Neural cell (in vitro differentiated cells): ENCODE measurements around the gene PTPRN2. TPM values are rescaled to one million over a fixed set of nuclear protein-coding genes. Genes with fewer than 3 reads are reported as not detected.

ENCODE experiments used
- H2AFZ ChIP-seq: fragments of 200-600, 300-800 bp; sonication (generic), shearing (Covaris generic); 2 replicates; pipeline ENCODE4 v1.6.0; 2014; ENCODE audit warnings: low read depth, mild to moderate bottlenecking, antibody characterized with exemption, low read length, moderate library complexity
- H3F3A ChIP-seq: fragments of 200-600 bp; shearing (Covaris generic); 2 replicates; pipeline ENCODE4 v1.6.1; 2016; ENCODE audit warnings: mild to moderate bottlenecking, moderate library complexity, mixed read lengths, antibody characterized with exemption, low read length; ENCODE audit not compliant: insufficient read depth, poor library complexity, severe bottlenecking
- H3K27ac ChIP-seq: fragments of 200-600, 300-800 bp; sonication (generic), shearing (Covaris generic); 2 replicates; pipeline ENCODE4 v1.5.1; 2014; ENCODE audit warnings: mild to moderate bottlenecking, low read length, moderate library complexity
- H3K27me3 ChIP-seq: fragments of 300-800, 200-600 bp; sonication (generic), shearing (Covaris generic); 2 replicates; pipeline ENCODE4 v1.6.0; 2014; ENCODE audit warnings: mild to moderate bottlenecking, low read depth, low read length, moderate library complexity; ENCODE audit not compliant: insufficient read depth
- H3K36me3 ChIP-seq: fragments of 300-800, 200-600 bp; sonication (generic), shearing (Covaris generic); 2 replicates; pipeline ENCODE4 v1.5.1; 2014; ENCODE audit warnings: mild to moderate bottlenecking, antibody characterized with exemption, low read length, moderate library complexity; ENCODE audit not compliant: insufficient read depth
- H3K4me2 ChIP-seq: fragments of 300-800, 200-600 bp; sonication (generic), shearing (Covaris generic); 2 replicates; pipeline ENCODE4 v1.6.0; 2014; ENCODE audit warnings: mild to moderate bottlenecking, low read length
- H3K4me3 ChIP-seq: fragments of 300-800, 200-600 bp; sonication (generic), shearing (Covaris generic); 2 replicates; pipeline ENCODE4 v1.5.1; 2014; ENCODE audit warnings: mild to moderate bottlenecking, low read length, moderate library complexity
- H3K79me2 ChIP-seq: fragments of 200-600 bp; shearing (Covaris generic); replicated peaks from 2 replicates; pipeline ENCODE4 v1.6.0; 2014; ENCODE audit warnings: mild to moderate bottlenecking, low read length, moderate library complexity; ENCODE audit not compliant: insufficient read depth
- H3K9ac ChIP-seq: fragments of 300-800, 200-600 bp; sonication (generic), shearing (Covaris generic); 2 replicates; pipeline ENCODE4 v1.6.1; 2016; ENCODE audit warnings: mild to moderate bottlenecking, low read length, mixed read lengths
- H3K9me2 ChIP-seq: fragments of 200-600 bp; shearing (Covaris generic); 2 replicates; pipeline ENCODE4 v1.6.1; 2016; ENCODE audit warnings: mild to moderate bottlenecking, low read length, mixed read lengths; ENCODE audit not compliant: insufficient read depth
- H3K9me3 ChIP-seq: fragments of 200-600, 300-800 bp; sonication (generic), shearing (Covaris generic); 2 replicates; pipeline ENCODE4 v1.6.1; 2016; ENCODE audit warnings: mild to moderate bottlenecking, mixed run types, low read length, moderate library complexity, mixed read lengths
- H4K20me1 ChIP-seq: fragments of 200-600 bp; shearing (Covaris generic); 2 replicates; pipeline ENCODE4 v1.6.1; 2016; ENCODE audit warnings: mild to moderate bottlenecking, mixed run types; ENCODE audit not compliant: insufficient read depth
- CTCF ChIP-seq: fragments of 450-650 bp; IDR thresholded peaks from 2 replicates; pipeline ENCODE4 v1.5.1; 2014; ENCODE audit warnings: antibody characterized with exemption, mild to moderate bottlenecking, moderate library complexity; ENCODE audit not compliant: poor library complexity, severe bottlenecking
- EP300 ChIP-seq: fragments of 450-650 bp; conservative IDR thresholded peaks from 2 replicates; pipeline ENCODE4 v1.6.1; 2014; ENCODE audit warnings: antibody characterized with exemption, mild to moderate bottlenecking, moderate library complexity; ENCODE audit not compliant: poor library complexity, severe bottlenecking
- EZH2 ChIP-seq: fragments of 200-600, 300-800 bp; shearing (Covaris generic), sonication (generic); IDR thresholded peaks from 2 replicates; pipeline ENCODE4 v1.6.1; 2014; ENCODE audit warnings: antibody characterized with exemption, low read length, borderline replicate concordance, mild to moderate bottlenecking; ENCODE audit not compliant: insufficient read depth, poor library complexity, severe bottlenecking
- MXI1 ChIP-seq: fragments of 450-650 bp; conservative IDR thresholded peaks from 2 replicates; pipeline ENCODE4 v1.6.1; 2014; ENCODE audit warnings: antibody characterized with exemption, mild to moderate bottlenecking; ENCODE audit not compliant: poor library complexity, severe bottlenecking
- POLR2AphosphoS5 ChIP-seq: IDR thresholded peaks from 2 replicates; pipeline ENCODE4 v1.6.1; 2012
- RAD21 ChIP-seq: fragments of 450-650 bp; conservative IDR thresholded peaks from 2 replicates; pipeline ENCODE4 v1.6.1; 2014; ENCODE audit warnings: antibody characterized with exemption, mild to moderate bottlenecking, moderate library complexity
- REST ChIP-seq: IDR thresholded peaks from 2 replicates; pipeline ENCODE4 v1.6.1; 2012; ENCODE audit warnings: borderline replicate concordance
- SMC3 ChIP-seq: fragments of 450-650 bp; conservative IDR thresholded peaks from 2 replicates; pipeline ENCODE4 v1.6.1; 2014; ENCODE audit warnings: antibody characterized with exemption, mild to moderate bottlenecking, moderate library complexity; ENCODE audit not compliant: poor library complexity
- TAF1 ChIP-seq: IDR thresholded peaks from 2 replicates; pipeline ENCODE4 v1.6.1; 2012; ENCODE audit warnings: low read depth
- polyA plus RNA-seq: library from polyadenylated mRNA; depleted of rRNA; stranded (reverse); fragments of >200 nt; gene quantifications from 2 replicates; pipeline ENCODE4 v1.2.3, GENCODE V29; 2014

PTPRN2 gene
- polyA plus RNA-seq, 1 donor from 2014 or later = 31.0 TPM

GRCh38 chr7:157713591-157713990 lies 874.0 kb downstream of the PTPRN2 start:
- Histone ChIP-seq H3K9me3 (no peaks in the 10 kb centered on the region), H3K9ac (no peak overlapping the region), H3K4me3 (no peak overlapping the region), H3F3A (no peaks in the 10 kb centered on the region), H4K20me1 (no peaks in the 10 kb centered on the region), H3K27ac (no peak overlapping the region), H3K9me2 (no peaks in the 10 kb centered on the region), H3K4me2 (no peak overlapping the region), H2AFZ (no peak overlapping the region), H3K36me3 (no peaks in the 10 kb centered on the region), H3K27me3 (no peaks in the 10 kb centered on the region), H3K79me2 (no peaks in the 10 kb centered on the region)
- no peak for TF ChIP-seq EP300
- TF ChIP-seq TAF1 = no peak
- no peak for TF ChIP-seq SMC3
- TF ChIP-seq RAD21 = no peak
- no peak for TF ChIP-seq EZH2
- no peak for TF ChIP-seq REST
- no peak for TF ChIP-seq MXI1
- TF ChIP-seq CTCF = no peak
- no peak for TF ChIP-seq POLR2AphosphoS5

- no peaks in the 10 kb centered on the region for H3K36me3 ChIP-seq
- H3K27me3 ChIP-seq = no peaks in the 10 kb centered on the region
- H3K4me3 ChIP-seq = no peak overlapping the region
- H3K4me2 ChIP-seq = no peak overlapping the region
- no peak overlapping the region for H2AFZ ChIP-seq
- no peak overlapping the region for H3K27ac ChIP-seq
- H3K9ac ChIP-seq = no peak overlapping the region
- no peaks in the 10 kb centered on the region for H4K20me1 ChIP-seq
- no peaks in the 10 kb centered on the region for H3K9me3 ChIP-seq
- TF ChIP-seq TAF1 (no peak), CTCF (no peak), RAD21 (no peak)
- no peaks in the 10 kb centered on the region for H3K9me2 ChIP-seq
- no peaks in the 10 kb centered on the region for H3K79me2 ChIP-seq
- no peaks in the 10 kb centered on the region for H3F3A ChIP-seq
These were observed 874.9 kb downstream of the PTPRN2 start for GRCh38 chr7:157712666-157713235.
